HUES6 (cell line): Measurements from ENCODE around the gene LRRC32.

Experiments used
- H3K27ac ChIP-seq: 2 replicates; pipeline ENCODE4 v1.7.0; 2013; ENCODE audit warnings: low read depth, mild to moderate bottlenecking, low read length, inconsistent platforms
- H3K27me3 ChIP-seq: 2 replicates; pipeline ENCODE4 v1.6.1; 2013; ENCODE audit warnings: low read length; ENCODE audit not compliant: control insufficient read depth, insufficient read depth
- H3K36me3 ChIP-seq: 2 replicates; pipeline ENCODE4 v1.6.1; 2013; ENCODE audit warnings: low read length; ENCODE audit not compliant: control insufficient read depth, insufficient read depth
- H3K4me1 ChIP-seq: 2 replicates; pipeline ENCODE4 v1.6.1; 2013; ENCODE audit warnings: low read length; ENCODE audit not compliant: control insufficient read depth, insufficient read depth
- H3K4me3 ChIP-seq: 2 replicates; pipeline ENCODE4 v1.5.1; 2013; ENCODE audit warnings: low read depth, low read length
- H3K9ac ChIP-seq: one replicate; pipeline ENCODE4 v1.6.1; 2013; ENCODE audit warnings: mild to moderate bottlenecking, low read length
- H3K9me3 ChIP-seq: 2 replicates; pipeline ENCODE4 v1.6.1; 2013; ENCODE audit warnings: low read depth, low read length; ENCODE audit not compliant: control insufficient read depth, insufficient read depth

The LRRC32 gene

GRCh38 chr11:76670485-76671236 is at the start of gene LRRC32:
Gene LRRC32, minus strand, starts transcription at chr11:76670747. Its CDS starts 4,793 bp downstream, at chr11:76665954.
- Histone ChIP-seq H3K36me3 (no peaks in the 10 kb centered on the region), H3K9me3 (no peaks in the 10 kb centered on the region), H3K9ac (peak within 1 kb of the TSS; percentile 45), H3K27me3 (peaks cover 39% of the 10 kb centered on the region), H3K4me1 (peaks cover 22% of the 10 kb centered on the region; the same call in 1 of the 2 replicates), H3K4me3 (peak within 1 kb of the TSS; percentile 68), H3K27ac (no peak within 1 kb of the TSS)

- Histone ChIP-seq H3K27ac (no peak overlapping the region), H3K9ac (no peak overlapping the region), H3K27me3 (peaks cover 11% of the 10 kb centered on the region), H3K36me3 (no peaks in the 10 kb centered on the region), H3K4me3 (no peak overlapping the region), H3K9me3 (no peaks in the 10 kb centered on the region), H3K4me1 (0 out of 2 replicates have a peak, but pooled peaks cover 3% of the 10 kb centered on the region)
Observed at GRCh38 chr11:76719686-76720085, 49.1 kb upstream of the LRRC32 start.

- Histone ChIP-seq H3K27me3 (peaks cover 11% of the 10 kb centered on the region), H3K4me3 (no peak overlapping the region), H3K36me3 (no peaks in the 10 kb centered on the region), H3K9me3 (no peaks in the 10 kb centered on the region), H3K4me1 (0 out of 2 replicates have a peak, but pooled peaks cover 3% of the 10 kb centered on the region), H3K9ac (no peak overlapping the region), H3K27ac (no peak overlapping the region)
Observed at GRCh38 chr11:76719281-76719680, 48.7 kb upstream of the LRRC32 start.

- no peak overlapping the region for H3K4me3 ChIP-seq
- peaks cover 8% of the 10 kb centered on the region for H3K27me3 ChIP-seq
- no peaks in the 10 kb centered on the region for H3K36me3 ChIP-seq
- H3K27ac ChIP-seq = no peak overlapping the region
- 0 out of 2 replicates have a peak, but pooled peaks cover 3% of the 10 kb centered on the region for H3K4me1 ChIP-seq
- H3K9me3 ChIP-seq = no peaks in the 10 kb centered on the region
- H3K9ac ChIP-seq = no peak overlapping the region
Observed at GRCh38 chr11:76717816-76718215, 47.3 kb upstream of the LRRC32 start.

- H3K36me3 ChIP-seq = no peaks in the 10 kb centered on the region
- no peak overlapping the region for H3K4me3 ChIP-seq
- no peak overlapping the region for H3K9ac ChIP-seq
- no peak overlapping the region for H3K27ac ChIP-seq
- no peaks in the 10 kb centered on the region for H3K9me3 ChIP-seq
- H3K4me1 ChIP-seq = 0 out of 2 replicates have a peak, but pooled peaks cover 3% of the 10 kb centered on the region
- H3K27me3 ChIP-seq = peaks cover 4% of the 10 kb centered on the region
Observed at GRCh38 chr11:76717369-76717768, 46.8 kb upstream of the LRRC32 start.

- Histone ChIP-seq H3K4me1 (no peaks in the 10 kb centered on the region), H3K9me3 (no peaks in the 10 kb centered on the region), H3K36me3 (no peaks in the 10 kb centered on the region), H3K27me3 (no peaks in the 10 kb centered on the region), H3K27ac (no peak overlapping the region), H3K4me3 (no peak overlapping the region), H3K9ac (no peak overlapping the region)
Observed at GRCh38 chr11:76716268-76716667, 45.7 kb upstream of the LRRC32 start.

- H3K27ac ChIP-seq = no peak overlapping the region
- no peak overlapping the region for H3K9ac ChIP-seq
- no peak overlapping the region for H3K4me3 ChIP-seq
- no peaks in the 10 kb centered on the region for H3K27me3 ChIP-seq
- no peaks in the 10 kb centered on the region for H3K36me3 ChIP-seq
- H3K4me1 ChIP-seq = no peaks in the 10 kb centered on the region
- no peaks in the 10 kb centered on the region for H3K9me3 ChIP-seq
Observed at GRCh38 chr11:76714493-76714892, 43.9 kb upstream of the LRRC32 start.

- Histone ChIP-seq H3K9me3 (no peaks in the 10 kb centered on the region), H3K4me3 (no peak overlapping the region), H3K27me3 (no peaks in the 10 kb centered on the region), H3K36me3 (no peaks in the 10 kb centered on the region), H3K27ac (no peak overlapping the region), H3K4me1 (peaks cover 4% of the 10 kb centered on the region; the same call in 1 of the 2 replicates), H3K9ac (no peak overlapping the region)
Observed at GRCh38 chr11:76713499-76713898, 43.0 kb upstream of the LRRC32 start.

- Histone ChIP-seq H3K9ac (no peak overlapping the region), H3K27ac (no peak overlapping the region), H3K36me3 (no peaks in the 10 kb centered on the region), H3K9me3 (no peaks in the 10 kb centered on the region), H3K4me3 (no peak overlapping the region), H3K27me3 (no peaks in the 10 kb centered on the region), H3K4me1 (peaks cover 4% of the 10 kb centered on the region; the same call in 1 of the 2 replicates)
Observed at GRCh38 chr11:76712125-76712524, 41.6 kb upstream of the LRRC32 start.

GRCh38 chr11:76709756-76710155 is 39.2 kb upstream of the LRRC32 start:
- Histone ChIP-seq H3K27ac (no peak overlapping the region), H3K27me3 (no peaks in the 10 kb centered on the region), H3K36me3 (no peaks in the 10 kb centered on the region), H3K4me1 (peaks cover 4% of the 10 kb centered on the region; the same call in 1 of the 2 replicates), H3K9me3 (peaks cover 4% of the 10 kb centered on the region; the same call in 1 of the 2 replicates), H3K9ac (no peak overlapping the region), H3K4me3 (no peak overlapping the region)

GRCh38 chr11:76708972-76709660 is 38.6 kb upstream of the LRRC32 start:
- Histone ChIP-seq H3K9me3 (peaks cover 4% of the 10 kb centered on the region; the same call in 1 of the 2 replicates), H3K27ac (no peak overlapping the region), H3K27me3 (no peaks in the 10 kb centered on the region), H3K4me1 (peaks cover 10% of the 10 kb centered on the region), H3K36me3 (no peaks in the 10 kb centered on the region), H3K4me3 (no peak overlapping the region), H3K9ac (no peak overlapping the region)
